Cerebellar nuclear complex (tissue), 1 donor: Measurements from ENCODE around the gene PRR23A.

Experiments used
- DNase-seq, 2 experiments: peaks; one replicate each; lab custom pipeline; 2025; lab: John Stamatoyannopoulos, UW

PRR23A gene

DNA sequence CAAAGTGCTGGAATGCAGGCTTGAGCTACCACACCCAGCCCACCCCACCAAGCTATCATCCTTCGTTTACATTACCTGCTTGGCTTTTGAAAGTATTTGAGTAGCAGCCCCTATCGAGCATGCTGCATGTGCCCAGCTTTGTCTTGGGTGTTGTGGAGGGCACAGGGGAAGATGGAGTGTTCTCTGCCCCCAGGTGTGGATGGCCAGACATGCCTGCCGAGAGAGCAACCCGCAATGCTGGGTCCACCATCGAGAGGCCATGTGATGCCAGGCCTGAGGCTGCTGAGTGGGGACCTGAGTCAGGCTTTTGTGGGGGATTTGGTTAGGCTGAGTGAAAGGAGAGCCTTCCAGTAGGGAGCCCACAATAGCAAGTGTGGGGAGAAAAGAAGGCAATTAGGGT, 33.1 kb downstream of the PRR23A start:
- DNase-seq, result no peak

DNA sequence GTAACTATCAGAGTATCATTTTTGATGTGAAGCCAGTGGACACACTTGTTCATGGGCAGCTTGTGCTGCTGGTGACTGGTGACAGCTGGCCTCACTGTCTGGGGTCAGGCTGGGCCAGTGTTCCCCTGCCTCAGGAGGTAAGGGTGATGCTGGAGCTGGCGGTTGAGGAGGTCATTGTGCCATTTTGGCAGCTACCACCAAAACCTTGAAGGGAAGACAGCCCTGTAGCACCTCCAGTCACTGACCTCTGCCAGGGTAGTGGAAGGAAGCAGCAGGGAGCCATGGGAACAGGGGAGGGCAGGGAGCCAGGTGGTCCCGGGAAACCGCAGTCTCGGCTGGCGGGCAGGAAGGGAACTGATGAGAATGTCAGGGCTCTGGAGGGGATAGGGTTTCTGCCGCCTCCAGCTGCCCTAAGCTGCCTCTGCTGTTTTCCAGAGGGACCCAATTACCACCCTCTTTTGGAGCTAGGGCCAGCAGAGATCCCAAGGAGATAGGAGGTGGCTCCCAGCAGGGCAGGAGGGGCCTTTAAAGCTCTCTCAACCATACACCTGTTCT, 34.2 kb downstream of the PRR23A start:
- no peak for DNase-seq

GRCh38 chr3:138964923-138965322, 41.1 kb downstream of the PRR23A start:
- DNase-seq, result no peak

- DNase-seq, result no peak
These were observed 41.8 kb downstream of the PRR23A start for GRCh38 chr3:138964264-138964663.

GRCh38 chr3:138962854-138963560, 43.1 kb downstream of the PRR23A start:
- DNase-seq, result no peak

GRCh38 chr3:138960417-138960852, 45.6 kb downstream of the PRR23A start:
- no peak for DNase-seq
